Amygdala (tissue), 56 donors: Measurements from ENCODE around the gene DDT.
"Not testable (repeated sequence)": the region's sequence is repeated elsewhere in the genome, so short reads cannot be mapped to it uniquely, and the experiment has no call there.

ENCODE experiments used
- DNase-seq, 56 donors: peaks; one replicate each; lab custom pipeline; 2025; lab: John Stamatoyannopoulos, UW

DDT gene

DNA sequence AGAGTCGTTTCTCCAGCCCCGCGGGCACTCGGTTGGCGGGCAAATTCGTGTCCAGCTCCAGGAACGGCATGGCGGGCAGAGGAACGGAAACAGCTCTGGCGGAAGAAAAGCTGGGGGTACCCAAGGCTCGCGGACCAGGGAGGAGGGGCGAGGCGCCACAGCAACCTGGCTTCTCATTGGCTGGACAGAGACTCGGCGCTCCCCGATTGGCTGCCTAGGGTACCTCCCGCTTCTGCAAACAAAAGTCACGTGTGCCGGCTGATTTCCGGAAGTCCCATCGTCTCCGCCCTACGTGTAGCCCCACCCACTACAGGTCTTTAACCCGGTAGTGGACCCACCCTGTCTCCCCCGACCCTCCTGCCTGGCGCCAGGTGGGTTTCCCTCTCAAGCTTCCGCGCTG, at the start of gene DDT:
Gene DDT, minus strand, starts transcription at position 97 of the 400 bp plus-strand sequence. Its CDS starts 27 bp downstream, at position 70.
- DNase-seq = not testable (repeated sequence)

GRCh38 chr22:24023204-24023789, 49.1 kb upstream of the DDT start:
- DNase-seq = no peak

DNA sequence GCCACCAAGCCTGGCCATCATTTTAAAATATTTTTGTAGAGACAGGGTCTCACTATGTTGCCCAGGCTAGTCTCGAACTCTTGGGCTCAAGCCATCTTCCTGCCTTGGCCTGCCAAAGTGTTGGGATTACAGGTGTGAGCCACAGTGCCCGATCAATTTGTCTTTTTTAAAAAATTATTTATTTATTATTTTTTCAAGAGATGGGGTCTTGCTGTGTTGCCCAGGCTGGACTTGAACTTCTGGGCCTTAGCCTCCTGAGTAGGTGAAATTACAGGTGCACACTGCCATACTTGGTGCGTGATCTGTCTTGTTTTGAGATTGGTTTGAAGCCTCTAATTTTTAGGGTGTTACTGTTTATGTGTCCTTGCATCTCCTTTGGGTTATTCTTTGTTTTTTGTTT, 47.1 kb upstream of the DDT start:
- DNase-seq = no peak

- no peak for DNase-seq
Observed at GRCh38 chr22:24016156-24016555, 41.9 kb upstream of the DDT start.

DNA sequence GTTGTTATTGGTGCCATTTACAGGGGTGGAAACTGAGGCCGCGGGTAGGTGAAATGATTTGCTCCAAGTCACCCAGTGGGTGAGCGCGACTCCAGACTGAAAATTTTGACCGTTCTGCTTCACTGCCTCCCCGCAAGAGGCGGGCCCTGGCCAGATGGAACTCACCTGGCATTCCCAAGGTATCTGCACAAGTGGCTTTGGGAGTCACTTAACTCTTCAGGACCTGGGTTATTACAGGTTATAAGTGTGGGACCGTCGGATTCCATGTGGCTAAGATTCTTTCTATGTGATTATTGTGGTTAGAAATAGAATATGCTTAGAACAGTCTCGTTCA, 37.5 kb upstream of the DDT start:
- no peak for DNase-seq

GRCh38 chr22:24010018-24010391, 35.8 kb upstream of the DDT start:
- DNase-seq = no peak

- no peak for DNase-seq
Observed at GRCh38 chr22:24009227-24010017, 35.2 kb upstream of the DDT start.

- DNase-seq = no peak
Observed at GRCh38 chr22:24008381-24009226, 34.4 kb upstream of the DDT start.

DNA sequence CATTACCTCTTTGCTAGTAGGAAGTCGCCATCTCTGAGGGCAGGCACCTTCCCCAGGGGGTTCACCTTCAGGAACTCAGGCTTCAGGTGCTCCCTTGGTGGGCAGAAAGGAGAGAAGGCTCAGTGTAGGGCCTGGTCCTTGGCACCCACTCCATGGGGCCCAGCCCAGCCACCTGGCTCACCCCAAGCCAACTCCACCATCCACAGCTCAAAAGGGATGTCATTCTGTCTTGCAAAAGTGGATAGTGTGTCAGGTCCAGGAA, 33.7 kb upstream of the DDT start:
- no peak for DNase-seq

- no peak for DNase-seq
Observed at GRCh38 chr22:24007253-24008021, 33.2 kb upstream of the DDT start.

DNA sequence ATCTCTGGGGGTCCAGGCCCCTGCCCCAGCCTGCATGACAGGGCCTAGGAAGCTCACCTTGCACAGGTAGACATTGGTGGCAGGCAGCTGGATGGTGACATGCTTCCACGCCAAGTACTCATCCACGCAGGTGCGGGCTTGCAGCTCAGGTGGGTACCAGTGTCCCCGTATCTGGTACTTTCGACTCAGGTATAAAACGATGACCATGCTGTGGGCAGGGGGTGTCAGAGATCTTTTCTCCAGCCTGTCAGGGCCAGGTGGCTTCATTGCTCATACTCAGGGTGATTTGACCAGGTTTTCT, 32.6 kb upstream of the DDT start:
- DNase-seq = no peak

GRCh38 chr22:24006207-24006913, 32.1 kb upstream of the DDT start:
- no peak for DNase-seq

DNA sequence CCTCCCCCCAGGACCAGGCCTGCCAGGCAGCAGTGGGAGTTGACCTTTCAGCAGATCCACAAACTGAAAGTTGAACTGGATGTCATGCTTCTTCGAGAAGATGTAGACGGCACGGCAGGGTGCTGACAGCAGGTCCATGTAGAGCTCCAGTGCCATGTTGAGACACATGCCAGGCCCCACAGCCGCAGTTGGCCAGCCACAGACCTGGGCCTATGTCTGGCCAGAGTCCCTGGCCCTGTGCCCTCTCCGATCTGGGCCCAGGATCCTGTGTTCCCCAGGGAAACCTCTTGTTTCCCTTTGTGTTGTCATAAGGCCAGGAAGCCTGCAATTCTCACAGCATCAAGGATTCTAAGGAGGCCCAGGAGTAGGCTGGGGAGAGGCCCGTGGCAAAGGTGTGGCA, 31.0 kb upstream of the DDT start, which contains the start of gene GSTT4:
Gene GSTT4, minus strand, starts transcription at position 253 of the 400 bp plus-strand sequence. Its CDS starts 97 bp downstream, at position 156.
- DNase-seq = peak in 6 of 56 donors; percentile 12 to 33 (median 25)

GRCh38 chr22:24003887-24004286, 29.6 kb upstream of the DDT start:
- no peak for DNase-seq

GRCh38 chr22:24002851-24003250, 28.6 kb upstream of the DDT start:
- DNase-seq = no peak

DNA sequence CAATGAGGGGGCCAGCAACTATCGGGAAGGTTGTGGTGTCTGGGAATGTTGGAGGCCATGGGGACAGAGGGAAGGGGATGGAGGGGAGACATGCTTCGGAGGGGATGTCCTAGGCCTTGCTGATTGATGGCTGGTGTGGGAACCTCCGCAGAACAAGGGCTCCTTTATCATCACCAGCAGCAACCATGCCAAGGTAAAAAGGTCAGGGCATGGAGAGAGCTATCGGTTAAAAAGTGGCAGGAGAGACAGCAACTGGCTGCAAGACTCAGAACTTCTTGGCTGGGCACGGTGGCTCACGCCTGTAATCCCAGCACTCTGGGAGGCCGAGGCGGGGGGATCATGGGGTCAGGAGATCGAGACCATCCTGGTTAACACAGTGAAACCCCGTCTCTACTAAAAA, 28.0 kb upstream of the DDT start:
- no peak for DNase-seq

- DNase-seq = no peak
Observed at GRCh38 chr22:24001314-24001713, 27.1 kb upstream of the DDT start.

DNA sequence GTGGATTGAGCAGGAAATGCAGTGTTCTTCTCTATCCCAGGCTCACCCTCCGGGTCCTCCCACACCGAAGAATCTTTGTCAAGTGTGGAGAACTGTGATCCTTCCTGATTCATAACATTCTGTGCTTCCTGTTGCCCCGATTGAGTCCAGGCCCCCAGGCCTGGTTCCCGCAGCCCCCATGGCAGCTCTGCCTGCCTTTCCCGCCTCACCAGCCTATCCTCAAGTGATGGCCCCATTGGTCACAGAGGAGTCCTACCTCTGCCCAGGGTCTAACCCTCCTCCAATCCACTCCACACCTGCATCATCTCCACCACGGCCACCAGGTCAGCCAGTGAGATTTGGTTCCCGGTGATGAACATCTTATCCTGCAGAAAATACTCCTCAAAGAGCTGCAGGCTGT, 25.5 kb upstream of the DDT start:
- DNase-seq = not testable (repeated sequence)

DNA sequence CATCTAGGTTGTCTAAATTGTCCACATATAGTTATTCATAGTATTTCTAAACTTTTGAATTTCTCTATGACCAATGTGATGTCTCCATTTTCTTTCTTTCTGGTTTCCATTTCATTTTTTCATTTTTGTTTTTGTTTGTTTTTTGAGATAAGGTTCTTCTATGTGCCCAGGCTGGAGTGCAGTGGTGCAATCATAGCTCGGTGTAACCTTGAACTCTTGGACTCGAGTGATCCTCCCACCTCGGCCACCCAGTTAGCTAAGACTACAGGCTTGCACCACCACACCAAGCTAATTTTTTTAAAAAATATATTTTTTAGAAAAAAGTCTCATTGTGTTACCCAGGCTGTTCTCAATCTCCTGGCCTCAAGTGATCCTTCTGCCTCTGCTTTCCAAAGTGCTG, 22.9 kb upstream of the DDT start:
- no peak for DNase-seq

- DNase-seq = not testable (repeated sequence)
Observed at GRCh38 chr22:23993581-23994177, 19.4 kb upstream of the DDT start.
